Erythroblast (primary cell): ENCODE data around the gene HOXD12.

ENCODE experiments used
- GATA1 ChIP-seq: IDR thresholded peaks from 2 replicates; pipeline ENCODE4 v1.6.1; 2011; ENCODE audit warnings: low read depth, mild to moderate bottlenecking, control low read depth, low read length, moderate library complexity
- POLR2A ChIP-seq: IDR thresholded peaks from 2 replicates; pipeline ENCODE4 v1.6.1; 2011; ENCODE audit warnings: mild to moderate bottlenecking, low read length

DNA sequence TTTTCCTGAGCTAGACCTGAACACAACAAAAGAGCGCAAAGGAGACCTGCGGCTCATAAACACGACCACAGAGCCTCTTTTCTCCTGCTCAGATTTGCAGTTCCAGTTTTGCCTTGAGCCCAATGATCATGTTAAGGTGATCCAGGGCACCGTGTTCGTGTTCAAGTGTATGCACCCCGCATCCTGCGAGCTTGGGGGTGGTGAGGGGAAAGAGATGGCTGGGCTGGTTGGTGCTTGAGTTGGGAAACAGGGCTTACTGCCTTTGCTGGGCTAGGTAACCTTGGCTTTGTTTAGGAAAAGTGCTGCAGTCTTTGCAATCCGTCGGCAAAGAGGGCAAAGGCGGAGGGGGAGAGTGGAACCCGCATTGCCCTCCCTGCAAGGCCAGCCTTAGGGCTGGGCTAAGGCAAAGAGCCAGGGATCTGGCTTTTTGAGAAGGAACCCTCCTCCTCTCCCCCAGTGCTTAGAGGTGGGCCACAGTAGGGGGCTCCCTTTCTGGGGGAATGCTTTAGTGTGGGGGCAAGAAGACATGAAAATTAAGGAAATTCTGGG, 18.3 kb downstream of the HOXD12 start:
- TF ChIP-seq POLR2A (no peak), GATA1 (no peak)
